Testis (tissue), 2 donors: ENCODE measurements around the gene HERC2.
"Not testable (repeated sequence)": the region's sequence is repeated elsewhere in the genome, so short reads cannot be mapped to it uniquely, and the experiment has no call there.

Source experiments
- POLR2A ChIP-seq: fragments of 450-650 bp; IDR thresholded peaks from one replicate; pipeline ENCODE4 v1.6.1; 2017; ENCODE audit warnings: antibody characterized with exemption, mild to moderate bottlenecking, moderate library complexity
- TF ChIP-seq, protein P1 (sequence below), 3 experiments: fragments of 450-650 bp in 2 of 3; fragments of 200-600 bp in 1 of 3; sonication (generic) in 1 of 3; IDR thresholded peaks; one replicate each; pipeline ENCODE4 v1.5.1; 2016 to 2019; ENCODE audit warnings: antibody characterized with exemption in 3 of 3, mild to moderate bottlenecking in 2 of 3, moderate library complexity in 1 of 3

DNA sequence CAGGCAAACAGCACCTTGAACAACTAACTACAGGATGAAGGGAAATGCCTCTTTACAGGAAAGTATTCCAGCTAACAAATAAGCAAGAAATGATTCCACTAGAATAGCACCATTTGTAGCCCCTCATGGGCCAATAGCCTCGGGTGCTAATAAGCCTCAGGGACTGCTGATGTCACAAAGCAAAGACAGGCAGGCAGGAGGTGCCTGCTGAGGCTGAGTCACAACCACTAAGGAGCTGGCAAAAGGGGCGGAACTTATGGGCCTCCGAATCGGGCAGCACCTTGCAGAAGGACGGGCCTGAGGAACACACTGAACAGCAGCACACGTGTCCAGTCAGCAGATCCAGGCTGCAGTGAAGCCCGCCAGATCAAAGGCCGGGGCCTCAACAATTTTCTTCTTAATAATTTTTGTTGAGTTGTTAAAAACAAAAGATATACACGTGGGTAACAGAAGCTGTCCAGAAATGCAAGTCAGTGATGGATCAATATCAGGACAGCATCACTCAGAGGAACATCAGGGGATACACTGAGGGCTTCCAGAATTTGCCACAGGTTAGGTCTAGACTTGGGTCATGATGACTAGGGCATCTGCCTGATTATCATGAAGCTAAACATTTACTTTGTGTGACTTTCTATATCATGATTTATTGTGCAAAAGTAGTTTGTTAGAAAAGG, 170.0 kb downstream of the HERC2 start:
- not testable (repeated sequence) for TF ChIP-seq POLR2A
- TF ChIP-seq, protein P1, sequence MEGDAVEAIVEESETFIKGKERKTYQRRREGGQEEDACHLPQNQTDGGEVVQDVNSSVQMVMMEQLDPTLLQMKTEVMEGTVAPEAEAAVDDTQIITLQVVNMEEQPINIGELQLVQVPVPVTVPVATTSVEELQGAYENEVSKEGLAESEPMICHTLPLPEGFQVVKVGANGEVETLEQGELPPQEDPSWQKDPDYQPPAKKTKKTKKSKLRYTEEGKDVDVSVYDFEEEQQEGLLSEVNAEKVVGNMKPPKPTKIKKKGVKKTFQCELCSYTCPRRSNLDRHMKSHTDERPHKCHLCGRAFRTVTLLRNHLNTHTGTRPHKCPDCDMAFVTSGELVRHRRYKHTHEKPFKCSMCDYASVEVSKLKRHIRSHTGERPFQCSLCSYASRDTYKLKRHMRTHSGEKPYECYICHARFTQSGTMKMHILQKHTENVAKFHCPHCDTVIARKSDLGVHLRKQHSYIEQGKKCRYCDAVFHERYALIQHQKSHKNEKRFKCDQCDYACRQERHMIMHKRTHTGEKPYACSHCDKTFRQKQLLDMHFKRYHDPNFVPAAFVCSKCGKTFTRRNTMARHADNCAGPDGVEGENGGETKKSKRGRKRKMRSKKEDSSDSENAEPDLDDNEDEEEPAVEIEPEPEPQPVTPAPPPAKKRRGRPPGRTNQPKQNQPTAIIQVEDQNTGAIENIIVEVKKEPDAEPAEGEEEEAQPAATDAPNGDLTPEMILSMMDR (IDR thresholded peaks at IDR 0.05) = not testable (repeated sequence)
